H7 (cell line): ENCODE measurements around the gene MYO5A. TPM values are rescaled to one million over a fixed set of nuclear protein-coding genes. Genes with fewer than 3 reads are reported as not detected.

Source experiments
- DNase-seq: peaks from one replicate; pipeline ENCODE4 v3.0.0; 2012
- H3K27me3 ChIP-seq: 2 replicates; pipeline ENCODE4 v1.6.0; 2011; ENCODE audit warnings: mild to moderate bottlenecking, low read length; ENCODE audit not compliant: control insufficient read depth, insufficient read depth
- H3K36me3 ChIP-seq: replicated peaks from 2 replicates; pipeline ENCODE4 v1.5.1; 2011; ENCODE audit warnings: low read length; ENCODE audit not compliant: control insufficient read depth, insufficient read depth
- H3K4me3 ChIP-seq: 2 replicates; pipeline ENCODE4 v1.5.1; 2011; ENCODE audit warnings: low read depth, mild to moderate bottlenecking, control low read depth, low read length, moderate library complexity; ENCODE audit not compliant: insufficient read depth
- total RNA-seq: library from RNA; depleted of rRNA; stranded (reverse); fragments of >200 nt; shearing (Covaris generic); gene quantifications from 2 replicates; pipeline ENCODE4 v1.2.3, GENCODE V29; 2014

MYO5A gene
- total RNA-seq, 1 experiment from 2014 or later = 9.7 TPM

DNA sequence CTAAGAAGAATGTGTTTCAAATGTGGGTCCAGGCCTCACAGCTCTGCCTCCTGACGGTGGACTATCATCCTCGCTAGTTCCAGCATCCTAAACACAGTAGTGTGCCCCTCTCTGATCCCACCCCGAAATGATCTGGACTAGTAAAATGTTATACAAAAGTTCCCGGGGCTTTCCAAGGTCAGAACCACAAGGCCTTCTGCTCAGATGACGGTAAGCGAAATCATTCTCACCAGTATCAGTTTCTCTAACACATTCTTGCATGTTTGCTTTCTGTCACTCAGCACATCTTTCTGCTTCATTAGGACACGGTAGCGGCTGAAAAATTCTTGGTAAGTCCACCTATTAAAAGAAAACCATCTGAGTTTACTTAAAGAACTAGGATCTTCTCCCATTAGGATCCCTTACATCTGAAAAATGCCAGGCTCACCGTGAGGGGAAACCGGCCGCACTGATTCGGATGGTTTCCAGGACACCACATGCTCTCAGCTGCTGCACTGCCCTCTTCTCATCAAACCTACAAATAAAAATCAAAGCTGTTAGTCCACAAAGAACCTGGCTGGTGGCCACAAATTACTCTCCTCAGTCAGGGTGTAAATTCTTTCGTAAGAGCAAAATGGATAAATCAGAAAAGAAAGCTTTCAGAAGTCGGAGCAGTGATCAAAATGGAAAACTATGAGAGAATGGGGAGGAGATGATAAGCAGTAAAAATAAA lies 149.1 kb downstream of the MYO5A start:
- no peak for DNase-seq
- H3K36me3 ChIP-seq = peaks cover 2% of the 10 kb centered on the region
- H3K27me3 ChIP-seq = no peaks in the 10 kb centered on the region
- no peak overlapping the region for H3K4me3 ChIP-seq

DNA sequence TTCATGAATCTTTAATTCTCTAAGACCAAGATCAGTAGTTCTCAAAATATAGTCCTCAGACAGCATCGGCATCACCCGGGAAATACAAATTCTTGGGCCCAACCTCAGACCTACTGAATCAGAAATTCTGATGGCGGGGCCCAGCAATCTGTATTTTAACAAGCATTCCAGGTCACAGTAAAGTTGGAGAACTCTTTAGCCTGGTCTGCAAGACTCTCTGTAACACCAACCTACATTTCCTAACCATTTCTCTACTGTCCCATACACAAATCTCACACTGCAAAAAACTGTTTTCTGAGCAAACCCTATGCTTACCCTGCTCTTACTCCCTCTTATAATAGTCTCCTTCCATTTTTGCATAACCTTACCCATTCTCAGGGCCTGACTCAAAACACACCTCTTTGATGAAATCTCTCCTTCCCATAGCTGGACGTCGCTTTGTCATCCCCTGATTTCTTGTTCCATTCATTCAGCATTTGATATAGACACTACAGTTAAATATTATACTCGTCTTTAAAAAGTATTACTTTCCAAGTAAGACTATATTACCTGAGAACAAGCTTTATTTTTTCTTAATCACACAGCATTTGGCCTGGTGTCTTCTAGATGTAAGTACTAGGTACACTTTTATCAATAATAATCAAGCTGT lies 149.8 kb downstream of the MYO5A start:
- Histone ChIP-seq H3K36me3 (peaks cover 4% of the 10 kb centered on the region), H3K27me3 (no peaks in the 10 kb centered on the region), H3K4me3 (no peak overlapping the region)
- DNase-seq = no peak

DNA sequence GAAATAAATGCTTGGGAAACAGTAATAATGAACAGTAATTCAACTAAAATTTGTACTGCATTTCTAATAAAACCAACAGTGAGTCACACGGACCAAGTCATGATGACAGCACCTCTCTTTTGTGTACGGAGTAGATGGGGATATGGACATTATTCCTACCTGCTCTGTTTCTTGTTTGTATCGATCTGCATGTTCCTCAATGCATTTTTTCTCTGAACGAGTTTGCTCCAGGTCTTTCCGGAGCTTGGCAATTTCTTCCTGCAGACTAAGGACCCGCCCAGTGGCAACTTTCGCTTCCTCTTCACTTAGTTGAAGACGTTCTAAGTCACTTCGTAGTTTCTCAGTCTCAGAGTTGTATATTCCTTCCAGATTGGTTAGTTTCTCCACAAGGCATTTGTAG lies 158.7 kb downstream of the MYO5A start:
- Histone ChIP-seq H3K36me3 (peaks cover 4% of the 10 kb centered on the region), H3K4me3 (no peak overlapping the region), H3K27me3 (no peaks in the 10 kb centered on the region)
- no peak for DNase-seq

DNA sequence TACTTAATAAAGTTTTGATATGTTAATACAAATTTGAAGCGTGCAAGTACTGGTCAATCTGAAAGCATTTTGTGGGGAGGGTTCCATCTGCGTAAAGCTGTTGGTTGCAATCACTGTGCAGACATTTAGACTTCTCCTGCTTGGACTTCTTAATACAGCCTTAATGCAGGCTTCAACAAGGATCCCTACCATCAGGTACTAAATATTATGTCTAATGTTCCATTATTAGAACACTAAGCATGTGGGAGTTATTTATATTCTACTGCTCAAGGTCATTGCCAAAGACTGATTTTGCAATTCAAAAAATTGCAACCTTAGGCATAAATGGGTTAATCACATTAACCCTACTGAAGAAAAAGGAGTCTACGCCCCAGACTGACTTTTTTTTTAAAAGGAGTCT lies 159.2 kb downstream of the MYO5A start:
- no peak for DNase-seq
- H3K36me3 ChIP-seq = peaks cover 2% of the 10 kb centered on the region
- no peak overlapping the region for H3K4me3 ChIP-seq
- H3K27me3 ChIP-seq = no peaks in the 10 kb centered on the region

- DNase-seq = no peak
- H3K36me3 ChIP-seq = peaks cover 1% of the 10 kb centered on the region
- H3K27me3 ChIP-seq = no peaks in the 10 kb centered on the region
- H3K4me3 ChIP-seq = no peak overlapping the region
These were observed 159.7 kb downstream of the MYO5A start for GRCh38 chr15:52369030-52369429.

- Histone ChIP-seq H3K27me3 (no peaks in the 10 kb centered on the region), H3K36me3 (peaks cover 1% of the 10 kb centered on the region), H3K4me3 (no peak overlapping the region)
- DNase-seq = no peak
These were observed 160.3 kb downstream of the MYO5A start for GRCh38 chr15:52368402-52368801.

GRCh38 chr15:52362497-52362896 lies 166.2 kb downstream of the MYO5A start:
- DNase-seq = no peak
- Histone ChIP-seq H3K27me3 (no peaks in the 10 kb centered on the region), H3K4me3 (no peak overlapping the region), H3K36me3 (peaks cover 1% of the 10 kb centered on the region; the same call in 1 of the 2 replicates)

DNA sequence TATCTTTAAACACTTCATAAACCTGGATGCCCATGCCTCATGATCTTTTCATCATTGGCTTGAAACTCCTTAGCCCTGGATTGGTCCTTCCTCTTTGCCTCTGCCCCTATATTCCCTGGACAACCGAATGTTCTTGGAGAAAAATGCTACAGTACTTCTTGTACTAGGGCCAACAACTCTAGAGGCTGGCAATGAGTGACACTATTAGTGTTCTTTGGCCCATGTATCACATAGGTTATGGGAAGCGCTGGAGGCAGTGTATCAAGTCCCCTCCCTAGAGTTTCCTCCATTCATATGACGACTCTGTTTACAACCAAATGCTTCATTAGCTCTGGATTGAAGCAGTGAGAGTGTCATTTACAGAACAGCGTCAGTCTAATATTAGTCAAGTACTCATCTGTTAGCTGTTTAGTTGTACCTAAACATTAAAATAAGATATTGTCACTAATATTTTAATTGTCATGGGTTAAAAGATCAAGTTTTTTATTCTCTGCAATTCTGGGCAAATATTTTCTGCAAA lies 166.6 kb downstream of the MYO5A start:
- no peak for DNase-seq
- H3K27me3 ChIP-seq = no peaks in the 10 kb centered on the region
- H3K36me3 ChIP-seq = peaks cover 1% of the 10 kb centered on the region; the same call in 1 of the 2 replicates
- no peak overlapping the region for H3K4me3 ChIP-seq

GRCh38 chr15:52361494-52361893 lies 167.2 kb downstream of the MYO5A start:
- Histone ChIP-seq H3K4me3 (no peak overlapping the region), H3K36me3 (peaks cover 1% of the 10 kb centered on the region; the same call in 1 of the 2 replicates), H3K27me3 (no peaks in the 10 kb centered on the region)
- DNase-seq = no peak

DNA sequence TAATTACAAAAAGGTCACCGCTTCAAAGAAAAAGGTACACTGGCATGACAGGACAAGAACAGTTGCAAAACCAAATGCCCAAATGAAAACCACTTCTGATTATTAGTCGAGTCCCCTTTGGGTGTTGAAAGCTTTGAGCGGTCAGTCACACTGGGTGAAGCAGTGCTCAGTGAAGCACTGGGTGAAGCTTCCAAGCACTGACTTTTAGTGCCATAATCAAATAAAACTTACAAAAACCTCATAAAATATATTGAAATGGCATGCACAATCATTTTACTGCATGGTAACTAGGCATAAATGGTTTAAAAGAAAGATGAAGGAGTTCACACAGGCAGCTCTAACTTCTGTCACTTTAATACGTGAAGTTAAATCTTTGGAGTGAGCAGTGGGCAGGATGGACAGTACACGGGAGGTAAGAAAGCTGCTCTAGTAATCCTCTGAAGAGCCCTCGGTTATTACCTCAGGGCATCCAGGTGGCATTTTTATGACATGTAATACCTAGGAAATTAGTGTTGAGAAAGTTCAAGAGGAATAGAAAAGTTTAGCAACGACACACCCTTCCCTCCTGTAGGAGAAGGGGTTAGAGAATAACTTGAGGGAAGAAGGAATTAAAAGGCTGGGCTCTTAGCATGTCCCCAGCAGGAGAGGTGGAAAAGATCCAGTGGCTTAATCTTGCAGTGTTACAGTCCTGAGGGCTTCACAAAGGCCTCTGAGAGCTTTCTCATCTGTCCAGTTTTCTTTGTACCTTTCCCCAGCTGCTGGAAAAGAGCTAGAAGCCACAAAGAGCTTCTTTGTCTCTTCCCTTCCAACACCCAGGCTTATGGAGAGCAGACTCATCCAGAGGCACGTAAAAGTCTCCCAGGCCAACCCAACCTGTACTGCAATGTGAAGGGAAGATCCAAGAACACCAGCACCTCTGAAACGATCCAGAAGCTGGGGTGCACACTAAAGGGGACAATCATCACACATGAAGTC lies 168.2 kb downstream of the MYO5A start:
- H3K4me3 ChIP-seq = no peak overlapping the region
- no peak for DNase-seq
- no peaks in the 10 kb centered on the region for H3K27me3 ChIP-seq
- peaks cover 1% of the 10 kb centered on the region; the same call in 1 of the 2 replicates for H3K36me3 ChIP-seq

DNA sequence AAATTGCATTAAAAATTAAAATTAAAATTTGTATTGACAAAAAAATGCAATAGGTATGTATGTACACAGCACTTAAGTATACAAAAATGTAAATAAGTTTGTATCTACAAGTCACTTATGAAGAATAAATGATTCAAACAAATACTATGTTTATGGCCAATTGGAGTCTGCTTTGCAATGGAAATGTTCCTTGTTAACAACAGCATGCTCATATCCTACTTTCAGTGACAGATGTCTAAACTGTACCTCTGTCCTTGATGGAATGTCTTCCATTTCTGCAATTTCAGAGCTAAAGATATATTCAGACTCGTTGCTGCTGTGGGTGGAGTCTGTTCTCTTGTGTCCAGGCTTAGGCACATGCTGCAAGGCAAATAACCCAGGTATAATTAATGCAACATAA lies 169.0 kb downstream of the MYO5A start:
- Histone ChIP-seq H3K4me3 (no peak overlapping the region), H3K36me3 (peaks cover 1% of the 10 kb centered on the region; the same call in 1 of the 2 replicates), H3K27me3 (no peaks in the 10 kb centered on the region)
- DNase-seq = no peak

GRCh38 chr15:52357949-52358348 lies 170.7 kb downstream of the MYO5A start:
- Histone ChIP-seq H3K36me3 (peaks cover 2% of the 10 kb centered on the region; the same call in 1 of the 2 replicates), H3K27me3 (no peaks in the 10 kb centered on the region), H3K4me3 (no peak overlapping the region)
- no peak for DNase-seq

- Histone ChIP-seq H3K27me3 (no peaks in the 10 kb centered on the region), H3K36me3 (peaks cover 6% of the 10 kb centered on the region), H3K4me3 (no peak overlapping the region)
- DNase-seq = no peak
These were observed 176.6 kb downstream of the MYO5A start for GRCh38 chr15:52352086-52352485.

GRCh38 chr15:52351206-52351908 lies 177.3 kb downstream of the MYO5A start:
- H3K4me3 ChIP-seq = no peak overlapping the region
- DNase-seq = no peak
- peaks cover 6% of the 10 kb centered on the region for H3K36me3 ChIP-seq
- no peaks in the 10 kb centered on the region for H3K27me3 ChIP-seq
